ENCODE measurements around the gene CAMTA1.

The CAMTA1 gene

GRCh38 chr1:7552402-7552801 is 767.1 kb downstream of the CAMTA1 start (continued):
- TF ChIP-seq ZNF214 (tag by site-specific recombination; IDR thresholded peaks at IDR 0.05; ENCODE audit: borderline replicate concordance): no peak
- no peak for TF ChIP-seq FEZF1 (tag by site-specific recombination; IDR thresholded peaks at IDR 0.05)
- no peak for TF ChIP-seq ZNF518A (tag by site-specific recombination; conservative IDR thresholded peaks at IDR 0.05; ENCODE audit: low read depth)
- no peak for TF ChIP-seq MZF1 (tag by site-specific recombination; IDR thresholded peaks at IDR 0.05; ENCODE audit: borderline replicate concordance)
- no peak for TF ChIP-seq ZBTB7A (tag by site-specific recombination; IDR thresholded peaks at IDR 0.05; ENCODE audit: low read depth)
- TF ChIP-seq ZNF600 (tag by site-specific recombination; IDR thresholded peaks at IDR 0.05): no peak

DNA sequence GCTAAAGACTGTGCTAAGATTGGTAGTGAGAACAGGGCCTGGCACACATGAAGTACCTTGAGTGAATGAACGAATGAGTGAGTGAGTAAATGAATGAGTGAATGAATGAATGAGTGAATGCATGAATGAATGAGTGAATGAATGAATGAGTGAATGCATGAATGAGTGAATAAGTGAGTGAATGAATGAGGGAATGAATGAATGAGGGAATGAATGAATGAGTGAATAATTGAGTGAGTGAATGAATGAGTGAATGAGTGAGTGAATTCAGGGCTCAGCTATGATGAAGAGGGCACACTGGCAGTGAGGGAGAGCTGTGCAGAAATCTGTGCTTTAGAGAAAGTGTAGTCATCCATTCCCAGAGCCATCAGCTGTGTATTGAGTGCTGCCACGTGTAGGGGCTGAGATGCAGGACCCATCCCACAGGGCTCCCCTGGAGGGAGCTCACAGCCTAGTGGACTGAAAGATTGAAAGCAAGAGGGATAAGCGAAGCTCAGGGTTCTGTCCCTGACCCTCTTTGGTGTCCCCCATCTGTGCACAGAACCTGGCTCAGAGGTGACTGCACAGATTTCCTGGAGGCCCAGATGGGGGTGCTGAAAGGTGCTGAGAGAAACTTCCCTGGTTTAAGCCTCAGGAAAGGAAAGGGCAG is 767.9 kb downstream of the CAMTA1 start:
- CTCF ChIA-PET: interaction anchor here (0.6 kb wide), 1 partner anchor 345 kb away, joined by 3 read pairs; no protein-coding TSS in a partner anchor
- POLR2A ChIA-PET: interaction anchor here (0.6 kb wide), 1 partner anchor 94 kb away, joined by 5 read pairs; no protein-coding TSS in a partner anchor
- Histone ChIP-seq H3K4me1 (ENCODE audit: control insufficient read depth, insufficient read depth, low read length) (peaks cover 4% of the 10 kb centered on the region; the same call in 1 of the 2 replicates), H3K4me3 (ENCODE audit: low read depth, low read length) (no peak overlapping the region), H3K9me3 (ENCODE audit: control insufficient read depth, insufficient read depth, low read depth, low read length) (no peaks in the 10 kb centered on the region), H3K27ac (ENCODE audit: extremely low read depth, low read depth, low read length) (no peak overlapping the region), H3K36me3 (ENCODE audit: control insufficient read depth in 2 of 2, insufficient read depth in 1 of 2, low read length in 2 of 2) (no peaks in the 10 kb centered on the region)
- peak; percentile 96 for TF ChIP-seq ZNF24 (tag by site-specific recombination; IDR thresholded peaks at IDR 0.05)
- 0 out of 2 replicates have a peak, but pooled peaks have one; percentile 33 for TF ChIP-seq ZNF366 (tag by site-specific recombination; conservative IDR thresholded peaks at IDR 0.05)
- no peak for TF ChIP-seq YY2 (tag by site-specific recombination; IDR thresholded peaks at IDR 0.05)

- Histone ChIP-seq H3K27ac (ENCODE audit: extremely low read depth, low read depth, low read length) (no peak overlapping the region), H3K9me3 (ENCODE audit: control insufficient read depth, insufficient read depth, low read depth, low read length) (no peaks in the 10 kb centered on the region), H3K4me1 (ENCODE audit: control insufficient read depth, insufficient read depth, low read length) (no peaks in the 10 kb centered on the region; the same call in 1 of the 2 replicates), H3K4me3 (ENCODE audit: low read depth, low read length) (no peak overlapping the region), H3K36me3 (ENCODE audit: control insufficient read depth in 2 of 2, insufficient read depth in 1 of 2, low read length in 2 of 2) (no peaks in the 10 kb centered on the region)
- POLR2A ChIA-PET: no interaction called here
- TF ChIP-seq SETDB1 (IDR thresholded peaks at IDR 0.05; ENCODE audit: insufficient read length, low read length) (peak; percentile 69), ZNF23 (tag by site-specific recombination; IDR thresholded peaks at IDR 0.05; ENCODE audit: borderline replicate concordance) (peak; percentile 98), ZBTB17 (tag by site-specific recombination; IDR thresholded peaks at IDR 0.05) (peak; percentile 74), ZNF654 (tag by site-specific recombination; IDR thresholded peaks at IDR 0.05; ENCODE audit: low read depth) (no peak)
- CTCF ChIA-PET: interaction anchor here (0.5 to 1.4 kb wide), 5 partner anchors 14 to 442 kb away, joined by 3 to 5 read pairs (median 3); no protein-coding TSS in a partner anchor
These were observed 769.4 kb downstream of the CAMTA1 start for GRCh38 chr1:7554385-7555235.

All from HEK293 (cell line).